WERI-Rb-1 (cell line): ENCODE results near the gene LRRC27.

Source experiments
- DNase-seq: peaks from one replicate; pipeline ENCODE4 v3.0.0-alpha.2; 2020
- H3K27ac ChIP-seq: fragments of 250-450 bp; sonication (Bioruptor Pico); 2 replicates; pipeline ENCODE4 v1.5.1; 2020; ENCODE audit warnings: mild to moderate bottlenecking, moderate library complexity
- H3K27me3 ChIP-seq: fragments of 250-450 bp; sonication (Bioruptor Pico); 2 replicates; pipeline ENCODE4 v1.5.1; 2021; ENCODE audit warnings: mild to moderate bottlenecking, low read depth, moderate library complexity; ENCODE audit not compliant: insufficient read depth, severe bottlenecking
- H3K36me3 ChIP-seq: fragments of 250-450 bp; sonication (Bioruptor Pico); 2 replicates; pipeline ENCODE4 v1.5.1; 2020; ENCODE audit warnings: mild to moderate bottlenecking, moderate library complexity
- H3K4me3 ChIP-seq: 2 replicates; pipeline ENCODE4 v1.5.1; 2011; ENCODE audit warnings: low read depth, mild to moderate bottlenecking, control low read depth, low read length
- H3K9me3 ChIP-seq: fragments of 250-450 bp; sonication (Bioruptor Pico); 2 replicates; pipeline ENCODE4 v1.5.1; 2021; ENCODE audit warnings: mild to moderate bottlenecking, moderate library complexity; ENCODE audit not compliant: severe bottlenecking
- CTCF ChIP-seq: IDR thresholded peaks from 2 replicates; pipeline ENCODE4 v1.5.1; 2011; ENCODE audit warnings: low read depth, mild to moderate bottlenecking, control low read depth, inconsistent platforms, low read length

The LRRC27 gene

GRCh38 chr10:132407243-132407746 is 75.3 kb downstream of the LRRC27 start:
- H3K27ac ChIP-seq, result peak overlapping the region; percentile 70

GRCh38 chr10:132407846-132408278 is 75.9 kb downstream of the LRRC27 start:
- Histone ChIP-seq H3K9me3 (no peaks in the 10 kb centered on the region), H3K36me3 (peaks cover 43% of the 10 kb centered on the region), H3K27me3 (no peaks in the 10 kb centered on the region), H3K27ac (peak overlapping the region; percentile 70), H3K4me3 (no peak overlapping the region)
- DNase-seq, result peak; percentile 46
- TF ChIP-seq CTCF, result 0 out of 2 replicates have a peak, but pooled peaks have one; percentile 5

More at GRCh38 chr10:132407243-132407746, 75.3 kb downstream of the LRRC27 start:
- peaks cover 46% of the 10 kb centered on the region for H3K36me3 ChIP-seq
- H3K9me3 ChIP-seq, result no peaks in the 10 kb centered on the region
- no peak for TF ChIP-seq CTCF
- H3K4me3 ChIP-seq, result no peak overlapping the region
- DNase-seq, result no peak
- no peaks in the 10 kb centered on the region for H3K27me3 ChIP-seq

GRCh38 chr10:132408367-132408781 is 76.4 kb downstream of the LRRC27 start:
- DNase-seq, result no peak
- Histone ChIP-seq H3K9me3 (no peaks in the 10 kb centered on the region), H3K36me3 (peaks cover 43% of the 10 kb centered on the region), H3K27ac (peak overlapping the region; percentile 70), H3K4me3 (no peak overlapping the region), H3K27me3 (no peaks in the 10 kb centered on the region)
- TF ChIP-seq CTCF, result no peak

GRCh38 chr10:132408823-132409666 is 77.1 kb downstream of the LRRC27 start:
- TF ChIP-seq CTCF, result no peak
- H3K27ac ChIP-seq, result peak overlapping the region; percentile 70
- H3K27me3 ChIP-seq, result no peaks in the 10 kb centered on the region
- peaks cover 42% of the 10 kb centered on the region for H3K36me3 ChIP-seq
- no peak overlapping the region for H3K4me3 ChIP-seq
- H3K9me3 ChIP-seq, result no peaks in the 10 kb centered on the region
- DNase-seq, result no peak

- Histone ChIP-seq H3K27ac (no peak overlapping the region), H3K9me3 (no peaks in the 10 kb centered on the region), H3K4me3 (no peak overlapping the region), H3K36me3 (peaks cover 40% of the 10 kb centered on the region), H3K27me3 (no peaks in the 10 kb centered on the region)
- TF ChIP-seq CTCF, result no peak
- no peak for DNase-seq
Measured at GRCh38 chr10:132409667-132410028, 77.7 kb downstream of the LRRC27 start.
